HG03571 (cell line): ENCODE measurements around the gene RNF220.

ENCODE experiments used
- ATAC-seq: cut with Tn5 transposase; IDR thresholded peaks from one replicate; pipeline ENCODE4 v1.9.1; 2021; ENCODE audit not compliant: unreplicated experiment

Gene RNF220

DNA sequence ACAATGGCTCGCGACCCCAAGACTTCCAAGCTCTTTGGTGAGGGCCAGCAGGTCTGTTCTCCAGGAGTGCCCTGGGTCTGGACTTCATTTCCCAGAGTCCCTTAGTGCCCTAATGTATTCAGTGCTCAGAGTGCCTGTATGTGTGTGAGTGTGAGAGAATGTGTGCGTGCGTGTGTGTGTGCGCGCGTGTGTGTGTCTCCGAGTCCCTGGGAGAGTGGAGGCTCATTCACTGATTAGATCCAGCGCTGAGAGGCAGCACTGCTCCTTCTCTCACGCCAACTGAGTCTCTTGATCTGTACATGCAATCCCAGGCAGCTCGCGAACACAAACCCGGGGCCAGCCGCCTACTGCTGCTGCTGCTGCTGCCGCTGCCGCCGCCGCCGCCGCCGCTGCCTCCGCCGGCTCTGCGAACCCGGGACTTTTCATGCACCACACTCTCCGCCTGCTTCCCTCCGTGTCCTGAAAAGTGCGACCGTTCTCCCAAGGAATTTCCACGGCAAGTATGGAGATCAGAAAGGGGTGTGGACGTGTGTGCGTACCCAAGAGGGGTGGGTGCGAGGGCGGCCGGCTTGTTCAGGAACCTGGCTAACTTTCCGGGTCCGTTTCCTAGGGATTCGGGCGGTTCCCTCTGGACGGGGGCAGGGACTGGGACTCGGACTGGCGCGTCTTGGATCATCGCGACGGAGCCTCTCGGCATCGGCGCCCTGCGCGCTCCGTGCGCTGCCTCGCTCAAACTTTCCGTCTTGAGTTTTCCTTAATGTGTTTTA, at the start of gene RNF220:
RNF220 (plus strand) TSS at position 225 of the 767 bp plus-strand sequence.
- no peak for ATAC-seq

DNA sequence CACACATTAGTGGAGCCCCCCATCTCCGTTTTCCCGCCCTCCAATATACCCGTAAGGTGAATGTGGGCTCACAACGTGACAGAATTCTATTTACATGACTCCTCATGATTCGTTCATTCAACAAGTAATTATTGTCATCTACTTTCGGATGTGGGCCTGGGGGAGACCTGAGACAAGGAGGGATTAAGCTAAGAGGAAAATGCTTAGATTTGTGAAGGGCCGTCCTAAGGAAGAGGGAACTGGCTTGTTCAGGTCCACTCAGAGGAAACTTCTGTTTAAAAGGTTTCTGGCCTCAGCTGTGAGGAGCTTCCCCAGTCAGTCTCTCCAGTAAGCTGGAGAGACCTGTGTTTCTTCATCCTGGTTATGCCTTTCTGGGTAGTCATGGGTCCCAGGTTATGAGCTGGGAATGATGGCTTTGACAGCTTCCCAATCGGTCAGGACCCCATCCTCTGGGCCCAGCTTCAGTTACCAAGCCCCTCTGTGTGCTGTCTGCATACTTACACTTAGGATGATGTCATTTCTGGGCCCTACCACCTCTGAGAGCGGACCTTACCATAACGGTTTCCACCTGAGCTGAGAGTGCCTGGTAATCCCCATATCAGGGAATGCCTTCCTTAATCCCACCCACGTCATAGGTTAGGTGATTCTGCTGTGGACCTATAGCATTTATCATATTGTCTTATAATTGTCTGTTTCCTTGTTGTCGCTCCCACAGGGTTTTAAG, 49.3 kb upstream of the RNF220 start:
- ATAC-seq, result no peak

DNA sequence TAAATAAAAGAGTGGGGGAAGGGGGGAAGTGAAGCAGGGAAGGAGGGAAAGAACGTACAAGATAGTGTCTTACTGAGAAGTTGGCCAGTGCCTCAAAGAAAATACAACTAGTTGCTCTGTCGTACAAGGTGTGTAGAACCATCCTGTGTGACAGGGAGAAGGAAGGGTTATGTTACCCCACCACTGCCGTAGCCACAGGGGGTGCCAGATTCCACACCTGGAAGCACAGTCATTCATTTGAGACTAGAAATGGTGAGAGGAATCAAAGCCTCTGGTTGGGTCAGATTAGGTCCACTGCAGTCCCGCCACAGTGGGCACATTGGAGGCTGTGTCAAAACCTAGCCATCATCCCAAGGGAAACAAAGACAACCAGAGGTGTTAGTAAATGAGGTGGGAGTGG, 47.3 kb upstream of the RNF220 start:
- no peak for ATAC-seq

DNA sequence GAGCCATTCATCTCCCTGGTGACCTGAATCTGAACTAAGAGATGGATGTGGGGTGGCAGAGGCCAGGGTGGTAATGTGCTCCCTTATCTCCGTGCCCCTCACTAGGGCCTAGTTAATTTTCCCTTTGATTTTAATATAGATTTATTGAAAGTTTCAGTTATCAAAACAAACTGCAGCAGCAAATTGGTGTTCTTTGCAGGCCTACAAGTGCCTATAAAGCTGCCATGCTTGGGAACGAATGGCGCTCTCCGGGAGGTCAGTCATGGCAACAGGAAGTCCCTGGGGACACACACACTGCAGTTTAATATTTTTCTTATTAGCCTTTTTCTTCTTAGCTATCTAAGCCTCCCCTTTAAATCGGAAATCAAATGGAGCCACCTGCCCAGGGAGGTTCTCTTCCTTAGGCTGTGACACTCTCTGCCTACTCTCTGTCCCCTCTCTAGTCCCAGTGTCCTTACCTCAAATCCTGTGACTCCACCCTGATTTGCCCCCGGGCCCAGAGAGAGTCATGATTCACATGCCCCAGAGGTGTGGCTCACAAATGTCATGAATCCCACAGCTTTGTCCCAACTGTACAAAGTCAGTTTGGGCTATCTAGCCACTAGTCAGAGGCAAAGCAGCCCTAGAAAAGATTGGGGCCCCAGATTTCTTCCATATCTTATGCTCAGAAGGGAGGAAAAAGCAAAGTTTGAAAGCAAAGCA, 45.7 kb upstream of the RNF220 start:
- ATAC-seq, result no peak

DNA sequence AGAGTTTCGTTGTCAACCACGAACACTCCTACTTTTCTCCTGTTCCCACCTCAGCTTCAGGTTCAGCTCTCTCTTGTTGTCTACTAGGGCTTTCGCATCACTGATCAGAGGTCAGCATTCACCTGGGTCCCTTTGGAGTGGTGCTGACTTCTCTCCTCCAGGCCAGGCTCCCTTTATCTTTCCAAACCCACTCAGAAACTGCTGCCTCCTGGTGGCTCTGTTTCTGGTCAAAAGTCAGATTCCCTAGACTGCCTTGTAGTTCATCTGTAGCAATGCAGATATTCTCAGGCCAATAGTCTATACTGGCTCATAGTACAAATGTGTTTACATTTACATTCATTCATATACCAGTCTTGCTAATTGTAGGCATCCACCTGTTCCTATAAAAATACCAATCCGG, 43.6 kb upstream of the RNF220 start:
- ATAC-seq, result no peak

DNA sequence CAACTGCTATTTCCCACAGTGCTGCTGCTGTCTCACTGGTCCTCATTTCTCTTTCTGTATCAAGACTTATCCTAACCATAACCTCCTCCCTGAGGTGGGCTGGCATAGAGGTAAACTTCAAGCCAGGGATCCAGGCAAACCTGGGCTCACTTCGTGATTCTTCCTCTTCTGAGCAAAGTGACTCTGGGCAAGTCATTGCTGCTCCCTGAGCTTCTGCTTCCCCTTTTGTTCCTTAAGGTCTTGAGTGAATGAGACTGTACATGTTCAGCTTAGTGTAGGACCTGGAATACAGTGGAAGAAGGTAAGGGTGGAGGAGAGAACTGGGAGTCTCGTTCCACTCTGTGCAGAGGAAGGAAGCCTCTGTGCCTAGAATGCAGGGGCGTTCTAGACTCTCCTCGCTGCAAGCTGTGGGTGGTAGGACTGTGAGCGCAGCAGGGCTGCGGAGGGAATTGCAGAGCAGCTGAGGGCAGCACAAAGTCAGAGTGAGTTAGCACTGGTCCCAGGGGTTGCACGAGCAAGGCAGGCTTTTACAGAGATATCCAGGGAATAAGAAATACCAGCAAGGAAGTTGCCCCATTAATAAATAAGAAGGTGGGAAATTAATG, 38.6 kb upstream of the RNF220 start:
- ATAC-seq, result no peak

DNA sequence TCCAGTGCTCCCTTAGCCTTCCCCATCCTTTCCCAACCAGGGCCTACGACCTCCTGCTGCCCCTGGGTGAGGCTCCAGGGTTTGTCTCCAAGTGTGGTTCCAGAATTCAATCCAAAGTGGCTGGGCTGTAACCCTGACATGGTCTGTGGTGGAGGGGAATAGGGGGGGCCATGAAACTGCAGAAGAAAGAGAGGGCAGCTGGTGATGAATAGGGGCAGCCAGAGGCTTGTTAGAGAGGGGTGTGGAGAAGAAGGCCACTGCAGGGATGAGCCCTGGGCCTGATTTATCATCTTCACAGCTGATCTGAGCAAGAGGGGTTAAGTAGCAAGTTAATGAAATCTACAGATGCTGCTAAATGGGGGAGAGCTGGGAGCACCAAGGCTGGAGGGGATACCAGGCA, 37.1 kb upstream of the RNF220 start:
- no peak for ATAC-seq

DNA sequence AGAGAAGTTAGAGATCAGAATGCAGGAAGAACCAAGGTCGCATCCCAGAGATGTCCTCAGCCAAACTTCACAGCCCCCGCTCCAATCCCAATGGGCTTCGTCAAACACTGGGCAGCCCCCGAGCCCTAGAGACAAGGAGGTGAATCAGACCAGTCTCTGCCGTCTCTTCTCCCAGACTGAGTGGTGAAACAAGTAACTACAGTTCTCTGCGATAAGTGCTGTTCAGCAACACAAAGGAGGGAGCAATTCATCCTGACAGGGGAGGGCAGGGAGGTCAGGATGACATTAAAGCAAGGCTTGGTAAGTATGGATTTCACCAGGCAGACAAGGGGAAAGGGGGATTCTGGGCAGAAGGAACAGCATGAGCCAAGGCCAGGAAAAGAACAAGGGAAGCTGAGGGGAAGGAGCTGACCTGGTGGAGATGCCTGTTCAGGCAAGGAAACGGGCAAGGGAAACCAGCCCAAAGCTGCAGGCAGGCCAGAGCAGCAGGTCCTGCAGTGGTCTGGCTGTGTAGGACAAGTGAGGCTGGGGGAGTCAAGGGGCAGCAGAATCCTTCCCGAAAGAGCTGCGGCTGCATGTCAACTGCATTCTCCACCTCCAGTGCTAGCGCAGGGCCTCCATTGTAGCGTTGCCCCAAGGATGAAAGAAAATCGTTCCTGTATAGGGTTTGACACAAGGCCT, 36.4 kb upstream of the RNF220 start:
- ATAC-seq, result no peak

DNA sequence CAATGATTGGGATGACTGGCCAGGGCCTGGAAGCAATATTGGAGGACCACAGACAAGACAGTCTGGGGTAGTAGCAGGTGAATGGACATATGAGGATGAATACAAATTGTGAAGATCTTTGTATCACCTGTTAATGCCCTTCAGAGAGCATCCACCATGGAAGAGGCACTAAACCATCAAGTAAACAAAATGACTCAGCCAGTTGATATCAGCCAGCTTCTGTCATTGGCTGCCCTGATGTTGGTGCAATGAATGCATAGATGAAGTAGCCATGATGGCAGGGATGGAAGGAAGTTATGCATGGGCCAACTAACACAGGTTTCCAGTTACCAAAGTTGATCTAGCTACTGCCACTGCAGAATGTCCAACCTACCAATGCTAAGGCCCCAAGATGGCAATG, 33.8 kb upstream of the RNF220 start:
- ATAC-seq, result no peak

DNA sequence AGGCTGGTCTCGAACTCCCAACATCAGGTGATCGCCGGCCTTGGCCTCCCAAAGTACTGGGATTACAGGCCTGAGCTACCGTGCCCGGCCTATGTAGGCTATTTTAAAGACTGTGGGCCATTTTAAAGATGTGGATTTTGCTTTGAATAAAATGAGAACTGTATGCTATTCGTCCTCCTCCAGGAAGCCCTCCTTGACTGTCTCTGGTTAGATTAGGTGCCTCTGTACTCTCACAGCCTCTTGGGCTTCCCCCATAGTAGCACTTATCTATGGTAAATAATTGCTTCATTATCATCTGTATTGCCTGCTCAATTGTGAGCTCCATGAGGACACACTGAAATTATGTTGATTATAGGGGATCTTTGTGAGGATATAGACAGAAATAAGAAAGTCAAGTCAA, 29.5 kb upstream of the RNF220 start:
- ATAC-seq, result no peak

DNA sequence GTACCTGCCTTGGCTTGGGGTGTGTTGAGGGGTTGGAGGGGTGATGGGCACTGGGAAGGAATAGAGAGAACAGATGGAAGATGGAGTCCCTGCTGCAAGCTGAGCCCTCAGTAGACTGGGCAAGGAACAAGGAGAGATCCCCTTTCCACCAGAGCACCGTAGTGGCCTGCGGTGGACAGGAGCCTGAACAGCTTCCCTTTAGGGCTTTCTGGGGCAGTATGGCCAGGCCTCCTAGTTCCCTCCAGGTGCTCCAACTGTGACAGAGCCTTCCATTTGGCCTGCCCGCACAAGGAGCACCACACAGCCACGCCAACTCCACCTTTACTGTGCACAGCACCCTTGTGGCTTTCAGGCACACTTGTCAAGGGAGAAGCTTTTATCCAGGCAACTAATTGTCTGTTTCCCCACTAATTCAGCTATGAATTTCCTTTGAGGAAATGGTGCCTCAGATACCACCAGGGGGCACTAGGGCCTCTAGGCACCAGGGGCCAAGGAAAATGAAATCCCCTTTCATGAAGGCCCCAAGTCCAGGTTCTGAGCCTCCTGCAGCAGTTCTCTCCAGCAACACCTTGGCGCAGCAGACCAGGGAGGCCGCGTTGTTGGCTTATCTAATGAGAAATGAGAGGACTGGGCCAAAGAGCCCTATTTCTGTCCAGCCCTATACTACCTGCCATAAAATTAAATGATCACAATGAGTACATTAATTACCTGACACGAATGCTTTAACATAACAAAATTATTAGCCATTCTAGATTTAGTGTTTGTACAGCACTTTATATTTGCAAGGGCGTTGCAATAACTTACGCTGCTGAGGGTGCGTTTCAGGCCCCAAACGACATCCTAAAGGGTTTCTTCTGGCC, 26.9 kb upstream of the RNF220 start:
- no peak for ATAC-seq

DNA sequence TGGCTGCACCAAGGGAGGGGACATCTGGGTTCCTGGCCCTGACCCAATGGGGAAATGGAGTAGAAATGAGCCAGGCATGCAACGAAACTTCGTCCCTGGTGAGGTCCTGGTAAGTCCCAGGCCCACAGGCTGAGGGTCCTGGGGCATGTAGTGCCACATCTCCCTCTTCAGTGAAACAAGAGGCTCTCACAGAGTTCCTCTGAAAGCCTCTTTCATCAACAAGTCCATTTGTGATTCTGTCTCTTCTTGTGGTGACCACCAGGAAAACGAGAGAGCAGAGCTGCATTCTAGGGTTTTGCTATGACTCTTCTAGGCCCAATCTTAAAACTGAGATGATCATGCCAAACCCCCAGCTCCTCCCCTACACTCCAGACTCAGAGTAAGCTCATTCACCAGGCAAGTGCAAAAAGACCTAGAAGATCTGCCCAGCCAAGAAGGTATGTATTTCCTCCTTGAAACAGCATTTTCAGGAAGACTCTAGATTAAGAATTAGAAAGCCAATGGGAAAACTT, 24.3 kb upstream of the RNF220 start:
- ATAC-seq, result no peak

DNA sequence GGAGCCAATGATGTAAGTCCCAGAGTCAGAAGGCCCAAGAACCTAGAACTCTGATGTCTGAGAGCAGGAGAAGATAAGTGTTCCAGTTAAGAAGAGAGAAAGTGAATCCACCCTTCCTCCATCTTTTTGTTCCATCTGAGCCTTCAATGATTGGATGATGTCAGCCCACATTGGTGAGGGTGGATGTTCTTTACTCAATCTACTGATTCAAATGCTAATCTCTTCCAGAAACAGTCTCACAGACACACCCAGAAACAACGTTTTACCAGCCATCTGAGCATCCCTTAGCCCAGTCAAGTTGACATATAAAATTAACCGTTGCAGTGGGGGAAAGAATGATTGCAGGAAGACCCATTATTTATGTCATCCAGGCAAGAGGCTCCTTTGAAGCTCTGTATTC, 16.5 kb upstream of the RNF220 start:
- ATAC-seq, result no peak

DNA sequence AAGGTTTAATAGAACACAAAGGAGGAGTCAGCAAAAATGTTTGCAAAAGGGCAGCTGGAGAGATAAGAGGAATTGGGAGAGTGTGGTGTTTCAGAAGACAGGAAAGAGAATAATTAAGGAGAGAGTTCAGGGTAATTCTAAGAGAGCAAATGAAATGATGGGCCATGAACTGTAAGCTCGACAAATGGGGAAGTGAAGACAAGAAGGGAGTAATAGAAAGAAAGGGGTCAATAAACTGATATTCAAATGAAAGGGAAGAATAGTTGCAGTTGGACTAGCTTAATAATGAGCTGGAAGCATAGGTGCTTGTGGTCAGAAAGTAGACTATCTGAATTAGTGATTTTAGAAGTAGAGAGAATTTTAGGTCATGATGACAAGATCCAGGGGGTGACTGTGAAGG, 15.6 kb upstream of the RNF220 start:
- ATAC-seq, result no peak

DNA sequence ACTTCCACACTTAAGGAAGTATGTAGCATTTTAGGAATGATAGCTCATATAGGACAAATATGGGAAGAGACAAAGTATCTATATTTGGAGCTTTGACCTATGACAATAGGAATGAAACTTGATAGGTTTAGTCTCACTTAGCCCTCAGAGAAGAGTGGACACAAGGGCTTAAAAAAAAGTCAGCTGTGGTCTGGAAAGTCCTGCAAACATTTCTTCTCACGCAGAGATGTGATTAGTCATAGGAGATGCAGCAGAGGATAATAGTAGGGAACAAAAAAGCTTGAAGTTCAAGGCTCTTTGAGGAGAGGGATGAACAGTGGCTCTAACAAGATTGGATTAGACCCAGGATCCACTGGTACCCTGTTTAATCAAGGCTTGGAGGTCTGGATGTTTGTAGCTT, 14.8 kb upstream of the RNF220 start:
- ATAC-seq, result no peak

DNA sequence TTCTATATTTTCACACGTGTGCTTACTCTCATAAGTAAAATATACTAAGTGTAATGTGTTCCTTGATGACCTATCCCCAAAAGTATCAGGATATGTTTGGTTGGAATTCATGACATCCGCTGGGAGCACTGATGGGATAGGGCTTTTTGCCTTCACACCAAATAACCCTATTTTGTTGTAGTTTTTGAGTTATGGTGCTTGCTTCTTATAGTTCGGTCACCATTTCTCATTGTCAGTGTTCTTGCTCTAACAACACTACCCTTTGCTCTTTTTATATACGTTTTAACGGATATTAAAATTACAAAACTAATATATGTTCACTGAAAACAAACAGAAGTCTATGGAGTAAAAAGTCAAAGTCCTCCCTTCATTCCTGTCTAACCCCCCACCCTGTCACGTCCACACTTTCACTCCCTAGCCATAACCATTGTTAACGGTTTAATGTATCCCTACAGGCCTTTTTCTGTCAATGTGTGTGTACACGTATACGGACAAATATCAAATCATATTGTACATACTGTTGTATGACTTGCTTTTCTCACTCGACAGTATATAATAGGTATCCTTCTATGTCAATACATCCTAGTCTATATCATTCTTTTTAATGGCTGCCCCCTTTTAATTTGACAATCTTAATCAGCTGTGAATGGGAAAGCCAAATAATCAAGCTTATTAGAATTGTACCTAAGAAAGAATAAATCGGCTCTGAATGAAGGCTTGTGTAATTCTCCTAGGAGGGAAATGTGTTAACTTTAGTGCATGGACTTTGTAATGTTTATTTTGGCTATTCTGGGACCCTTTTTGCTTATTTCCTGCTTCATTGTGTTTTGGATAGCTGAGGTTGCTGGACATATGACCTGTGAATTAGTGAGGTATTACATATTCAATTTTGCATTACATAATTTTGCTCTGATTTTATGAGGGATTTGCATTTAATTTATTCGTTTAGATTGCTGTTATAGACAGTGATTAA, 3.5 kb upstream of the RNF220 start:
- no peak for ATAC-seq

DNA sequence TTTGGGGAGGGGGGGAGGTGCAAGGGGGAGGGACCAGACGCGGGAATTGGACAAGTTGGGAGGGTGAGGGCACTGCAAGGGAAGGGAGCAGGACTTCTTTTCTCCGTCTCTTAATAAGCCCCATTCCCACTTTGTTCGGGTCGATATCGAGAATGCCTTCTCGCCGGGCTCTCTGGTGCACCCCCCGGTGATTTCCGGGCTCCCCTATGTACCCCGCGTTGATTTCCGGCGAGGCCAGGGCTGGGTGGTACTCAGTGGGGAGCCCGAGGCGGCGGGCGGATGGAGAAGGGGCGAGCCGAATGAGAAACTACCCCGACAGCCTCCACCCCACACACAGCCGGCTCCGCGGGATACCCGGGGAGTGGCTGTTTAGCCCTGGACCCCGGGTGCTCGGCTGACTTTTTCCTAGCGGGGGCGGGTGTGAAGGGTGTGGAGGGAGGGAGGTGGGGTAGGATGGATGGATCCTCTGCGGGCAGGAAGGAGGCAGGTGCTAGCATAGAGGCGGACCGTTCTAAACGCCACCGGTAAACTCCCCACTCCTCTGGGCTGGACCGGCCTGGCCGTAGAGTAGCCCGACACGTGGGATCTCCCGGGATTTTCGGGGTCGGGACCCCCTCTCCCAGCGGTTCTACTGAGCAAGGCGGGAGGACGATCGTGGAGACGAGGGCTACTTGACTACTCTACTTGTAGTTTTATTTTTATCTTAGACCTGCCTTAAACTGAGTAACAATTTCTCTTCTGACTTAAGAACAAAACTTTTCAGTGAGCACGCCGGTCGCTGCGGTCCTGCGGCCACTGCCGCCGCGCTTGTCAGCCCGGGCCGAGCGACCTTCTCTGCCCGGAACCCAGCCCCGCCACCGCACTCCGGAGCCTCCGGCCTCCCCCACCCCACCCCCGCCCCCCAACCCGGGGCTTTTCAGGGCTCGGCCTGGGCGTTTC, 1.0 kb downstream of the RNF220 start:
- no peak for ATAC-seq
